ENCODE results near the gene PDE8A.

DNA sequence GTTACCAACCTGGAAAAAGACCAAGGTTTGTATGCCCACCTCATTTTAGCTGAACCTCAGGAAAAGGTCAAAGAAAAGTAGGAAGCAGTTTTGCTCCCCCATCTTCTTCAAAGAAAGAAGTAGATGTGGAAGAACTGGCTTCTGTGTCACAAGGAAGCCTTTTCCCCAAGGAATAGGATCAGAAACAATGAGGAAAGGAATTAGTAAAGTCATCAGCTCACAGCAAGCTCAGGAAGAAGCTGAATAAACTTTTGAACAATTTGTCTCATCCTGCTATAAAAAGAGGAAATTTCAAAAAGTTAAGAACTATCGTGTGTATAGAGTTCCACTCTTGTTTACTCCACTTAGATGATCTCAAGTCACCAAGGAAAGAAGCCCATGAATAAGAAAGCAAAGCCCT is 174.2 kb downstream of the PDE8A start:
- TF ChIP-seq, protein P1, sequence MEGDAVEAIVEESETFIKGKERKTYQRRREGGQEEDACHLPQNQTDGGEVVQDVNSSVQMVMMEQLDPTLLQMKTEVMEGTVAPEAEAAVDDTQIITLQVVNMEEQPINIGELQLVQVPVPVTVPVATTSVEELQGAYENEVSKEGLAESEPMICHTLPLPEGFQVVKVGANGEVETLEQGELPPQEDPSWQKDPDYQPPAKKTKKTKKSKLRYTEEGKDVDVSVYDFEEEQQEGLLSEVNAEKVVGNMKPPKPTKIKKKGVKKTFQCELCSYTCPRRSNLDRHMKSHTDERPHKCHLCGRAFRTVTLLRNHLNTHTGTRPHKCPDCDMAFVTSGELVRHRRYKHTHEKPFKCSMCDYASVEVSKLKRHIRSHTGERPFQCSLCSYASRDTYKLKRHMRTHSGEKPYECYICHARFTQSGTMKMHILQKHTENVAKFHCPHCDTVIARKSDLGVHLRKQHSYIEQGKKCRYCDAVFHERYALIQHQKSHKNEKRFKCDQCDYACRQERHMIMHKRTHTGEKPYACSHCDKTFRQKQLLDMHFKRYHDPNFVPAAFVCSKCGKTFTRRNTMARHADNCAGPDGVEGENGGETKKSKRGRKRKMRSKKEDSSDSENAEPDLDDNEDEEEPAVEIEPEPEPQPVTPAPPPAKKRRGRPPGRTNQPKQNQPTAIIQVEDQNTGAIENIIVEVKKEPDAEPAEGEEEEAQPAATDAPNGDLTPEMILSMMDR (IDR thresholded peaks at IDR 0.05; ENCODE audit: poor library complexity): no peak
- TF ChIP-seq EZH2phosphoT487 (IDR thresholded peaks at IDR 0.05; ENCODE audit: low read depth, severe bottlenecking, unreplicated experiment): no peak
